SK-MEL-5 (cell line): ENCODE measurements around the gene MRPL40. TPM values are rescaled to one million over a fixed set of nuclear protein-coding genes. Genes with fewer than 3 reads are reported as not detected.

ENCODE experiments used
- DNase-seq: peaks from one replicate; pipeline ENCODE4 v3.0.0-alpha.2; 2016; ENCODE audit warnings: low read depth, low spot score
- in situ Hi-C: cut with HindIII; loops from 2 replicates; pipeline ENCODE4 v1.10.0; 2016; ENCODE audit warnings: low sequenced_read_pairs, high pct_unique_total_duplicates, low pct_unique_long_range_greater_than_20kb
- total RNA-seq: library from RNA; depleted of rRNA; stranded (reverse); fragments of >200 nt; shearing (Covaris generic); gene quantifications from 2 replicates; pipeline ENCODE4 v1.2.3, GENCODE V29; 2014

MRPL40 gene
- total RNA-seq, 1 experiment from 2014 or later, result 106 TPM

- no peak for DNase-seq
- in situ Hi-C loops, result no loop called here
These were observed 18.2 kb downstream of the MRPL40 start for GRCh38 chr22:19450363-19451175.

DNA sequence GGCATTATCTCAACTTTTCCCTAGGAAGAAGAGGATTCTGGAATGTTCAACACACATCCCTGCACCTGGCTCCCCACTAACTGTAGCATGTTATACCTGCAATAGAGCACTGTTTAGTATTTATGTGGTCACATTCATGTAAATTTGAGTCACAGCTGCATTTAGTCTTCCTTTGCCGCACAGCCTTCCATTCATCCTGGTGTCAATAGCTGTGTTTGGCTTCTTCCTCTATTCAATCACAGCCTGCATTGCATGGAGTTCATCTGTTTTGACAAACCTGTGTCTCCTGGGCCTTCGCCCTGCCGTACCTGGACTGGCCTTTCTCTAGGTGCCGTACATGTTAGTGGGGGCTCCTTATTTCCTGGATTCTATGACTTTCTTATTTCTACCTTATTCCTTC, 19.2 kb downstream of the MRPL40 start:
- in situ Hi-C loops, result no loop called here
- DNase-seq, result no peak

- in situ Hi-C loops, result no loop called here
- DNase-seq, result no peak
These were observed 21.4 kb downstream of the MRPL40 start for GRCh38 chr22:19453718-19454117.

GRCh38 chr22:19454156-19454555, 21.8 kb downstream of the MRPL40 start:
- DNase-seq, result no peak
- in situ Hi-C loops, result no loop called here

DNA sequence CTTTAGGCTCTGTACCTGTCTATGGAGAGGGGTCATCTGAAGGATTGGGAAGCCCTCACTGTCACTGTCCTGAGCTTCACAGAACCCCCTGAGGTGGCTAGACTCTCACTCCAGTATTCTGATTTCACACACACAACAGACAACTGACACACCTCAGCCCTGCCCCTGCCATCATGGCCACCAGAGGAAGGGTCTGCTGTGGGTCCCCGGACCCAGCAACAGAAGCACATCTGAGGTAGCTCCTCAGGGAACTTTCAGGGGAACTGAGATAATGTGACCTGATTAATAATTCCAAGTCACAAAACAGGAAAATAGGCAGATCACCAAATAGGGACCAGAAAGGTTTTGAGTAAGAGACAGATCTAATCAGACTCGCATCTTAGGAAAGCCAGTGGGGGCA, 22.7 kb downstream of the MRPL40 start:
- no peak for DNase-seq
- in situ Hi-C loops, result no loop called here

GRCh38 chr22:19455585-19456370, 23.4 kb downstream of the MRPL40 start:
- in situ Hi-C loops, result no loop called here
- DNase-seq, result no peak

- in situ Hi-C loops, result no loop called here
- no peak for DNase-seq
These were observed 24.2 kb downstream of the MRPL40 start for GRCh38 chr22:19456541-19456940.

GRCh38 chr22:19457828-19458428, 25.6 kb downstream of the MRPL40 start:
- no peak for DNase-seq
- in situ Hi-C loops, result no loop called here

- in situ Hi-C loops, result no loop called here
- DNase-seq, result no peak
These were observed 27.7 kb downstream of the MRPL40 start for GRCh38 chr22:19460036-19460435.

GRCh38 chr22:19461506-19461905, 29.2 kb downstream of the MRPL40 start:
- in situ Hi-C loops, result no loop called here
- DNase-seq, result no peak

DNA sequence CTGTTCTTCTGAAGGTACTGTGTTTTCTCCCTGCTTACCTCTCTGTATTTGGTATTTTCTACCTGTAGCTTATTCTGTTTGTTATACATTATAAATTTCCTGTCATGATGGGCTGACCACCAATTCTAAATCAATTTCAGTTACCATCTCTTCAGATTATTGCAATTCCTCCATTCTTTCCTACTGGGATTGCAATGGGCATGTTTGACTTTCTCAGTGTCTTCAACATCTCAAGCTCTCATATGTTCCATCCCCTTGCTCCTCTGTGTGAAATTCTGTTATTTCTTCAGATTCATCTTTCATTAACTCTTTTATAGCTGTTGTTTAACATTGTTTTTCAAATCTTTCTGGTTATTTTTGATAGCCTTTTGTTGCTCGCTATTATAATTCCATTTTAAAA, 30.7 kb downstream of the MRPL40 start:
- in situ Hi-C loops, result no loop called here
- no peak for DNase-seq

DNA sequence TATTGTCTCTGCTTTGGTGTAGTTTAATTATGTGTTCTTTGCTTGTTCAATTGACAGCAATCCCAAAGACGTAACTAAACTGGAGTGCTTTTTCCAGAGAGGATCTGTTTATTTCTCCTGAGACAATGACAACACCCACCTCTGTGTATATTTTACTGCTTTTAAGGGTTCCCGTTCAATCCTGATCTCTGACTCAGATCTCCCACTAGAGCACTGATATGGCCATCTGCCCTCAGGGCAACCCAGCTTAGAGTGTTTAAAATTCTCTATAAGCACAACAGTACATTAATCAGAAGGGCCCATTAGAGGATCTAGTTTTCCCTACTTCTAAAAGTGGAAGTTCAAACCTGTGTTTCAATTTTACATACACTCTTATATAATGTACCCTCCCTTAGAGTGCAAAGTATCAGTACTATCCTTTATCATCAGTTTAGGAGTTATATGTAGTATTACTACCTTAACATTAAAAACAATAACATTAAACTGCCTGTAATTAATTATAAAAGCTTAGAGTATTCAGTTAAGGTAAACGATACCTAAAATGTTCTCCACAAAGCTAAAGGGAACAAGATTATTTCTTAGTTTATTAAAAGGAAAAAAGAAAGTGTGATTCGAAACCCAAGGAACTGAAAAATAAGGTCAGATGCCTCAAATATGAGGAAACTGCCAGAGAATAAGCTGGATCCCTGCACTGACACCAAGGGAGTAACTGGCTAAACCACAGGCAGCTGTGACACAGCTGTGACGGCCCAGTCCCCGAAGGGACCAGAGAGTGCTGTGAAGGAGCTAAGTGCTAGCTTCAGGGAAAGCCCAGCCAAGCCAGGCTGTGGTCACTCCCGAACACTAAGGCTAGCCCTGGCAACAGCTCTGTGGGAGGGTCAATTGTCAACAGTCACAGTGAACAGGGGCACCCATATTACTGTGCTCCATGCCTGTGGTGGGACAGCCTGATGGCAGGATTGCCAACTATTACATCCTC, 31.4 kb downstream of the MRPL40 start:
- in situ Hi-C loops, result no loop called here
- DNase-seq, result no peak

- DNase-seq, result no peak
These were observed 32.2 kb downstream of the MRPL40 start for GRCh38 chr22:19464546-19464945.

GRCh38 chr22:19464975-19465374, 32.6 kb downstream of the MRPL40 start:
- in situ Hi-C loops, result no loop called here

More at GRCh38 chr22:19464546-19464945, 32.2 kb downstream of the MRPL40 start:
- in situ Hi-C loops, result no loop called here

GRCh38 chr22:19466126-19466716, 33.9 kb downstream of the MRPL40 start:
- no peak for DNase-seq
- in situ Hi-C loops, result no loop called here

More at GRCh38 chr22:19464975-19465374, 32.6 kb downstream of the MRPL40 start:
- no peak for DNase-seq

DNA sequence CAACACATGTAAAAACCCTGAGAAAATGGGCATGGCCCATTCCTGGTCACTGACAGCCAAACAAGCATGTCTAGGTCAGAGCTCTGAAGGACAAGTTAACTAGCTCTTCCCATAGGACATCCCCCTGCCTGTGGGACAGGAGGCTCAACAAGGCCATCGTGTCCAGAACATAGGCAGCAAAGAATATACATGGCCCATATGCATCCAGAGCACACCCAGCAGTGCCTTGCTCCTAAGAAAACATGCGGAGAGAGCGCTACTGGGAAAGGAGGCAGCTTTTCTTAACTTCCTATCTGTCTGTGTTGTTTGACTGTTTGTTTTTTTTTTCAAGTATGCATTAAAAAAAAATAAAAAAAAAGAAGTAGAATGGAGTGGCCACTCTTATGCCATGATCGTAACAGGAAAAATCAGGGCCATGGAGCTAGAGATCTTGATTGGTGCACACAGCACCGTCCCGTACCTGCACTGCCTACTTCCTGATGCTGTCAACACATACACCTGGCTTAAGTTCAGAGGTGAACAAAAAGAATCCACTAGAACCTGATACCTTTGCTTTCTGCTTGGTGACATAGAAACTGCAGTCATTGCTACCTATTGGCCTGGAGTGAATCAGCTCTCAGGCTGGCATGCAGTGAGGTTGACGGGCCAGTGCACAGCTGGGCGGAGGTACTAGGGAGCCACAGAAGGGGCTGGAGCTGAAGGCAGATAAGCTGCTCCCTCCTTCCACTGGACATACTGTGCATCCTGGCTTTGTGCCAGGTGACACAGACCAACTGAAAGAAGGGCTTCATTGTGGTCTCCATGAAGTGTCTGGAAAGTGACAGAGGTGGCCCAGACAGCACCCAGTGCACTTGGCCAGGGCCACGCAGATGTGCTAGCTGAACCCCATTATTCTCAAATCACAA, 34.8 kb downstream of the MRPL40 start:
- in situ Hi-C loops, result no loop called here

More for the DNA sequence above, 34.8 kb downstream of the MRPL40 start:
- DNase-seq, result no peak
